Neuron (in vitro differentiated cells): ENCODE measurements around the gene BABAM2.
"Not testable (repeated sequence)": the region's sequence is repeated elsewhere in the genome, so short reads cannot be mapped to it uniquely, and the experiment has no call there.

Experiments
- H2AFZ ChIP-seq: one replicate; pipeline ENCODE4 v1.6.1; 2013; ENCODE audit warnings: low read depth, mild to moderate bottlenecking, inconsistent platforms, low read length, moderate library complexity
- H3K27me3 ChIP-seq: one replicate; pipeline ENCODE4 v1.6.1; 2013; ENCODE audit warnings: low read length; ENCODE audit not compliant: insufficient read depth
- H3K36me3 ChIP-seq: one replicate; pipeline ENCODE4 v1.6.1; 2013; ENCODE audit warnings: low read length; ENCODE audit not compliant: insufficient read depth
- H3K4me1 ChIP-seq: one replicate; pipeline ENCODE4 v1.6.1; 2013; ENCODE audit warnings: low read length; ENCODE audit not compliant: insufficient read depth
- H3K4me3 ChIP-seq: 2 replicates; pipeline ENCODE4 v1.5.1; 2013; ENCODE audit warnings: mild to moderate bottlenecking, low read length, moderate library complexity
- H3K9me3 ChIP-seq: one replicate; pipeline ENCODE4 v1.6.1; 2013; ENCODE audit warnings: low read length

The BABAM2 gene

GRCh38 chr2:27860111-27860510, 30.4 kb upstream of the BABAM2 start:
- Histone ChIP-seq H2AFZ (no peak overlapping the region), H3K27me3 (no peaks in the 10 kb centered on the region), H3K9me3 (peaks cover 2% of the 10 kb centered on the region), H3K4me1 (peaks cover 3% of the 10 kb centered on the region), H3K36me3 (no peaks in the 10 kb centered on the region), H3K4me3 (no peak overlapping the region)

- Histone ChIP-seq H3K9me3 (no peaks in the 10 kb centered on the region), H3K27me3 (no peaks in the 10 kb centered on the region), H3K4me1 (peaks cover 3% of the 10 kb centered on the region), H2AFZ (no peak overlapping the region), H3K36me3 (no peaks in the 10 kb centered on the region), H3K4me3 (no peak overlapping the region)
Observed at GRCh38 chr2:27863146-27863545, 27.4 kb upstream of the BABAM2 start.

- H2AFZ ChIP-seq, H3K4me3 ChIP-seq, H3K9me3 ChIP-seq, H3K36me3 ChIP-seq, H3K27me3 ChIP-seq, H3K4me1 ChIP-seq: not testable (repeated sequence)
Observed at GRCh38 chr2:27863955-27864354, 26.6 kb upstream of the BABAM2 start.

DNA sequence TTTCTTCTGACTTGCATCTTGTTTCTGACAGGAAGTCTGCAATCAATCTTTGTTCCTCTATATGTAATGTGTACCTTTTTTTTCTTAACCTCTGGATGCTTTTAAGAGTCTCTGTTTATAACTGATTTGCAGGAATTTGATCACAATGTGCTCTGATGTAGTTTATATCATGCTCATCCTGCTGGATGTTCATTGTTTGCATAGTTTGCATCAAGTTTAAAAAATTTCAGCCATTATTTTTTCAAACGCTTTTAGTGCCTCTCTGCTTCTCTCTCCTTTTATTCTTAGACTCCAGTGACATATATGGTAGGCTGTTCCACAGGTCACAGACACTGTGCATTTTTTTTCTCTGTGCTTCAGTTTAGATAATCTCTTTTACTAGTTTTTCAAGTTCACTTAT, 24.3 kb upstream of the BABAM2 start:
- Histone ChIP-seq H3K4me1 (peaks cover 3% of the 10 kb centered on the region), H3K9me3 (no peaks in the 10 kb centered on the region), H3K27me3 (no peaks in the 10 kb centered on the region), H3K36me3 (no peaks in the 10 kb centered on the region), H2AFZ (no peak overlapping the region), H3K4me3 (no peak overlapping the region)

- Histone ChIP-seq H2AFZ (no peak overlapping the region), H3K36me3 (no peaks in the 10 kb centered on the region), H3K27me3 (no peaks in the 10 kb centered on the region), H3K4me1 (no peaks in the 10 kb centered on the region), H3K9me3 (no peaks in the 10 kb centered on the region), H3K4me3 (no peak overlapping the region)
Observed at GRCh38 chr2:27869763-27870162, 20.8 kb upstream of the BABAM2 start.

GRCh38 chr2:27870724-27871123, 19.8 kb upstream of the BABAM2 start:
- Histone ChIP-seq H3K36me3 (no peaks in the 10 kb centered on the region), H3K4me1 (no peaks in the 10 kb centered on the region), H3K27me3 (no peaks in the 10 kb centered on the region), H2AFZ (no peak overlapping the region), H3K9me3 (no peaks in the 10 kb centered on the region), H3K4me3 (no peak overlapping the region)

- H3K27me3 ChIP-seq: no peaks in the 10 kb centered on the region
- H3K4me3 ChIP-seq: no peak overlapping the region
- H3K4me1 ChIP-seq: no peaks in the 10 kb centered on the region
Observed at GRCh38 chr2:27871802-27872201, 18.7 kb upstream of the BABAM2 start.

GRCh38 chr2:27873091-27873490, 17.4 kb upstream of the BABAM2 start:
- no peaks in the 10 kb centered on the region for H3K27me3 ChIP-seq
- no peaks in the 10 kb centered on the region for H3K4me1 ChIP-seq
- H3K36me3 ChIP-seq: no peaks in the 10 kb centered on the region
- H2AFZ ChIP-seq: no peak overlapping the region
- H3K4me3 ChIP-seq: no peak overlapping the region
- no peaks in the 10 kb centered on the region for H3K9me3 ChIP-seq

More at GRCh38 chr2:27871802-27872201, 18.7 kb upstream of the BABAM2 start:
- no peaks in the 10 kb centered on the region for H3K9me3 ChIP-seq
- H3K36me3 ChIP-seq: no peaks in the 10 kb centered on the region
- no peak overlapping the region for H2AFZ ChIP-seq

GRCh38 chr2:27875089-27875881, 15.2 kb upstream of the BABAM2 start:
- H2AFZ ChIP-seq: no peak overlapping the region

DNA sequence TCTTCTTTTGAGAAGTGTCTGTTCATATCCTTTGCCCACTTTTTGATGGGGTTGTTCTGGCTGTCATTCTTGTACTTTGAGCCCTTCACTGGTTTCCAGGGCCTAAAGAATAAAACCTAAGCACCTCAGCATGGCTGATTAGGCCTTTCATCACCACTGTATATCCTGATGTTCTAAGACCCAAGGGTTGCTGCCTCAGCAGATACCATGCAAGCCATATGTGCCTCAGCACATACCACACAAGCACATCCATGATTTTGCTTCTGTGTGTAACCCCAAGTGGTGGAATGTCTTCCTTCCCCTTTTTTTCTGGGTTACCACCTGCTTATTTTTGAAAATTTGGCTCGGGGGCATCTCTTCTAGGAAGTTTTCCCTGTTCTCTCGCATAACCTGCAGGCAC, 11.7 kb upstream of the BABAM2 start:
- Histone ChIP-seq H2AFZ (no peak overlapping the region), H3K27me3 (no peaks in the 10 kb centered on the region), H3K4me1 (no peaks in the 10 kb centered on the region), H3K4me3 (no peak overlapping the region), H3K9me3 (no peaks in the 10 kb centered on the region), H3K36me3 (no peaks in the 10 kb centered on the region)

More at GRCh38 chr2:27875089-27875881, 15.2 kb upstream of the BABAM2 start:
- H3K4me3 ChIP-seq: no peak overlapping the region
- H3K9me3 ChIP-seq: no peaks in the 10 kb centered on the region
- H3K4me1 ChIP-seq: no peaks in the 10 kb centered on the region
- H3K36me3 ChIP-seq: no peaks in the 10 kb centered on the region
- H3K27me3 ChIP-seq: no peaks in the 10 kb centered on the region

DNA sequence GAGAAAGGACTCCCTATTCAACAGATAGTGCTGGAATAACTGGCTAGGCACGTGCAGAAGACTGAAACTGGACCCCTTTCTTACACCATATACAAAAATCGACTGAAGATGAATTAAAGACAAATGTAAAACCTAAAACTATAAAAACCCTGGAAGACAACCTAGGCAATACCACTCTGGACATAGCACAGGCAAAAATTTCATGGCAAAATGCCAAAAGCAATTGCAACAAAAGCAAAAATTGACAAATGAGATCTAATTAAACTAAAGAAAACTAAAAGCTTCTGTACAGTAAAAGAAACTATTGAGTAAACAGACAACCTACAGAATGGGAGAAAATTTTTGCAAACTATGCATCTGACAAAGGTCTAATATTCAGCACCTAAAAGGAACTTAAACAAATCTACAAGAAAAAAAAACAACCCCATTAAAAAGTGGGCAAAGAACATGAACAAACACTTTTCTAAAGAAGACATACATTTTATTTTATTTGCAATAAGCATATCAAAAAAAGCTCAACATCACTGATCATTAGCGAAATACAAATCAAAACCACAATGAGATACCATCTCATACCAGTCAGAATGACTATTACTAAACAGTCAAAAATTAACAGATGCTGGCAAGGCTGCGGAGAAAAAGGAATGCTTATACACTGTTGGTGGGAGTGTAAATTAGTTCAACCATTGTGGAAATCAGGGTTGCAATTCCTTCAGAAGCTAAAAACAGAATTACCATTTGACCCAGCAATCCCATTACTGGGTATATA, 8.5 kb upstream of the BABAM2 start:
- H3K36me3 ChIP-seq, H3K4me3 ChIP-seq, H3K27me3 ChIP-seq, H3K4me1 ChIP-seq, H2AFZ ChIP-seq, H3K9me3 ChIP-seq: not testable (repeated sequence)

GRCh38 chr2:27882584-27882922, 8.0 kb upstream of the BABAM2 start:
- not testable (repeated sequence) for H2AFZ ChIP-seq, H3K9me3 ChIP-seq, H3K27me3 ChIP-seq, H3K4me3 ChIP-seq, H3K4me1 ChIP-seq, H3K36me3 ChIP-seq

DNA sequence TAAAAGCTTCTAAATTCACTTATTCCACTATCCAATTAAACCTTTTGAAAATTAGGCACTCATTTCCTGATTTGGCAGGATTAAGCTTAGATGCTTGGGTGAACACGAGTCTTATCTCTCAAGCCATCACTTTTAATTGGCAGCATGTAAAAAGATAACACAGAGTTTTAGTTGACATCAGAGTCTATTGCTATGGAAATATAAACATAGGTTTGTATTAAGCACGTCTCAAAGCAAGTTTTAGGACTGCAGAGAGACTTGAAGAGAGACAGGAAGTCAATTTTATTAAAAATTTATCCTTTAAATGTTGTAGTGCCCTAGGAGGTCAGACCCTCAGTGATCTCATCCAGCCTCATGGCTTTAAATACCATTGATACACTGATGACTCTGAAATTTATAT, 5.9 kb upstream of the BABAM2 start:
- Histone ChIP-seq H3K4me3 (no peak overlapping the region), H2AFZ (no peak overlapping the region), H3K27me3 (no peaks in the 10 kb centered on the region), H3K4me1 (peaks cover 1% of the 10 kb centered on the region), H3K36me3 (no peaks in the 10 kb centered on the region), H3K9me3 (no peaks in the 10 kb centered on the region)
